GM18873 (cell line): ENCODE results near the gene LILRA5.
"Not testable (repeated sequence)": the region's sequence is repeated elsewhere in the genome, so short reads cannot be mapped to it uniquely, and the experiment has no call there.

Experiments
- ATAC-seq: cut with Tn5 transposase; IDR thresholded peaks from one replicate; pipeline ENCODE4 v1.9.1; 2021; ENCODE audit warnings: mild to moderate bottlenecking, moderate library complexity, moderate number of reproducible peaks; ENCODE audit not compliant: unreplicated experiment, low FRiP score

LILRA5 gene

DNA sequence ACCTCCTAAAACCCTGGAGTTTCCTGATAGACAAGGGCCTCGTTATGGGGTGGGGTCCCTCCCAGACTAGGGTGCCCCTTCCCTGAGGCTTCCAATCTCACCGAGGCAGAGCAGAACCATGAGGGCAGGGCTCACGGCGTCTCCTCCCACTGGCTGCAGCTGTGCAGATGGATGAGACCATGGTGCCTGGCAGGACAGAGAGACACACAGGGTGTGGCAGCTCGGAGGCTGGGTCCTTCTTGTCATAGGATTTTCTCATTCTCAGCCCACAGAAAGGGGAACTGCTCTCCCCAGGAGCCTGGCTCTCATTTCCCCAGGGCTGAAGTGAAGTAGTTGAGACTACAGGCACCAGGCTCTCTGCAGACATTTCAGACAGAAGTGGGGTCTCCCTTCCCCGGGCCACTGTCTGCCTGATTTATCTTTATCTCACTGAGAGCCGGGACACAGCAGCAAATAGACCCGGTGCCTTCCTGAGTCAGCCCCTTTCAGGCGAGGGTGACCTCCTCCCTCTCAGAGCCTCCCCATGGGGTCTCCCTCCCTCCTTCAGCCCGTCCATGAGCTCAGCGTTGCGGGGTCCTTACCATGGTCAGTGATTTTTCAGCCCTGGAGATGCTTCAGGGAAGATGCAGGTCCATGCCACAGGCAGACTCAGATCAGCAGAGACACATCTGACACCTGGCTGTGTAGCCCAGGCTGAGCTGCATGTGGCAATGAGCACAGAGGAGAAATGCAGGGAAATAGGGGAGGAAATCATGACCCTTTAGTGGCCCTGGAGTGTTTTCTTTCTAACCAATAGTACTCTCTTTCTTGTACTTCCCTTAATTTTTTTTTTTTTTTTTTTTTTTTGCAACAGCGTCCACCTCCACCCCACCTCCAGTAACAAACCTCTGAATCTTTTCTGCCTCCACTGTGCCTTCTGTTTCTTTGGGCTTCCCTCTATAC lies at the start of gene LILRA5:
Gene LILRA5, minus strand, starts transcription at position 731 of the 942 bp plus-strand sequence. Its CDS starts 147 bp downstream, at position 584.
- ATAC-seq: no peak

GRCh38 chr19:54361680-54362422 lies 48.9 kb upstream of the LILRA5 start:
- ATAC-seq: not testable (repeated sequence)

DNA sequence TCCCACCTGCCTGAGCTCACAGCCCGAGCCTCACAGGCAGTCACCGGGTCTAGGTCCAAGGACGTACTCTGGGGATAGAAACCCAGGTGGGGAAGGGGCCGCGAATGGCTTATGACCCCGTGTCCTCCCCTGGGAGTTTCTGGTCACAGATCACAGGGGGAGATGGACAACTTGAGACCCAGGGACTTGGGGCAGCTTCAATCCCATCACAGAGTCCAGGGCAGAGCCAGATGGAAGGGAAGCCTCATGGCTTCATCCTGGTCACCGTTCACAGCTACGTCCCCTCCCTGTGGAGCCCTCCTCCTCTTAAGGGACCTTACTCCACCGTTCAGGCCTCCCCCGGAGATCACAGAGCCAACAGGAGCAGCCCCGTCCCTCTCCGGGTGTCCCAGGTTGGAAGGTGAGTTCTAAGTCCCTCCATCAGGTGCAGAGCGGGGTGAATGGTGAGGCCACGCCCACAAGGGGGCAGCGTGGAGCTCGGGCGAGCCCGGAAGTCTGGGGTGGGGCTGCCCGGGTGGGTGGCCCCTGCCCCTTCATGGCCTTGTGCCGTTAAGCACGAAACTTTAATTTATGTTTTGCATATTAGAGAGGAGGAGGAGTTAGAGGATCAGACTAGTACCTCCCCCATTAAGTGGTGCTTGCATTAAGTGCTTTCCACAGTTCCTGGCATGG lies 46.3 kb upstream of the LILRA5 start:
- not testable (repeated sequence) for ATAC-seq

DNA sequence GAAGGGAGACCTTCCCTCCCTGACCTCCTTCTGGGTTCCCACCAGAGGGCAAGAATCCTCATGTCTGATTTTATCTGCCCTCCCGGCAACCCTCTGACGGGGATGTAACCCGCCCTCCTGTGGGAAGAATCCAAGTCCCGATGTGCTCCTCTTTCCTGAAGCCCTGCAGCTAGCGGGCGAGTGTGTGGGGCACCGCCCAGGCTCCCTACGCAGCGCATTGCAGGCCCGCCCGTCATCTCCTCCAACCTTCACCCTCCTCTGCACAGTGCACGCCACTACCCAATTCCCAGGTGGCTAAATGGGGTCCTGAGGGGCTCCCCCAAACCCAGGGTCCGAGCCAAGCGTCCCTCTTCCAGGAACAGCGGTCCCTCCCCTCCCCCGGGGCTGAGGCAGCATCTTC lies 44.4 kb upstream of the LILRA5 start:
- no peak for ATAC-seq

- ATAC-seq: no peak
Observed at GRCh38 chr19:54356444-54357056, 43.6 kb upstream of the LILRA5 start.

- ATAC-seq: no peak
Observed at GRCh38 chr19:54355675-54356074, 42.7 kb upstream of the LILRA5 start.

DNA sequence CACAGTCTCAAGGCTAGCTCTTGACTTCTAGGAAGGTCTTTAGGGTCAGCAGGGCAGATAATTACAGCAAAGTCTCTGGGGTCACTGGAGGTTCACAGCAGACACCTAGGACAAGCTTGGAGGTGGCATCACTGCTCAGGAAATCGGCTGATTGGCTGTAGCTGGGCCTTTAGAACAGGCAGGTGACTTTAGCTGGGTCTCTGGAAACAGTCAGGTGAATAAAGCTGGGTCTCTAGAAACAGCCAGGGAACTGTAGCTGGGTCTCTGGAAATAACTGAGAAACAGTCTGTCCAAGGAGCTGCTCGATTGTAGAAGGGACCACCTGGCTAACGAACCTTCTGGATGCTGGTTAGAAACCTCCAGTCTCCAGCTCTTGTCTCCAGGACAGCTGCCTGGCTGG lies 41.8 kb upstream of the LILRA5 start:
- no peak for ATAC-seq

DNA sequence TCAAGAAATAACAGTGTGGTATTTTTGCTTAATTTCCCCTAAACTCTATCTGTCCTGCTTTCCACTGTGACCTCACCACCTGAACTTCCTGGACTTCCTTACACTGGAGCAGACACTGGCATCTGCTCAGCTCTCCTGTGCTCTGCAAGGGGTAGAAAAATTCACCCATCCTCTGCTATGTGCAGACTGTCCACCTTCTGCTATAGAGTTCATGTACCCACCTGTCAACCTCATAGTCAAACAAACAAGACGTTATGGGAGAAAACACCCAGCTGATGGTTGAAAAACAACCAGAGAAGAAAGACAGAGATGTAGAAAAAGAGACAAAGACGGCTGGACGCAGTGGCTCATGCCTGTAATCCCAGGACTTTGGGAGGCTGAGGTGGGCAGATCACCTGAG lies 39.6 kb upstream of the LILRA5 start:
- ATAC-seq: no peak

DNA sequence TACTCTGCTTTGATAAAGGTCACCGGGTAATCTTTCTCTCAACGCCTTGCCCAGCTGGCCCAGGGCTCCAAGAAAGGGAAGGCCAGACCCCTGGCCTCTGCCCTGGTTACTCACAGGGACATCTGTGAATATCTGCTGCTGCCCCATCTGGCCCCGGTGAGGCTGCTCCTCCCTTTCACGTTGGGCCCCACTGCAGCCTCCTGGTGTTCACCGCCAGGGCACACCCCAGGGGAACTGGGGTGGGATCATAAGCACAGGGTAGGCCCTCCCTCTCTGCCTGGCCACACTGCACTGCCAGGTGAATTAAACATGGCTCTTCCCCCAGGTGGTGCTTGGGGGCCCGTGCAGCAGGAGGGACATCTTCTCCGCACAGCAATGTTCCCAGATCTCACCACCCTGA lies 39.1 kb upstream of the LILRA5 start:
- no peak for ATAC-seq

DNA sequence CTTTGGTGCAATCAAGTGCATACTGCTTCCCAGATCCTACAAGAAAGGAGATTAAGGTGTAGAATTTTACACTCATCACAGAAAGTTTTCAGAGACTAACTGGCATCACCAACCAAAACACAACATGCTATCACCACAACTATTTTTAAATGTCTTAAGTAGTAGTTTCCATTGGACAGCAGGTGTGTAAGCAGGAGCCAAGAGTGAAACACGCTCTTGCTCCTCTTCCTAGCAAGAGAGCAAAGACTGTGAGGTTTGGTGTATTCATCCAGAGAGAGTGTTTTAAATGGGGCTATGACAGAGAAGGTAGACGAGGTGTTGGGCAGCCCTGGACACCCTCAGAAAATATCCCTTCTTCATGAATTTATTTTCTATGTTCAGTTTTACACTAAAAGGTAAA lies 38.5 kb upstream of the LILRA5 start:
- ATAC-seq: no peak

DNA sequence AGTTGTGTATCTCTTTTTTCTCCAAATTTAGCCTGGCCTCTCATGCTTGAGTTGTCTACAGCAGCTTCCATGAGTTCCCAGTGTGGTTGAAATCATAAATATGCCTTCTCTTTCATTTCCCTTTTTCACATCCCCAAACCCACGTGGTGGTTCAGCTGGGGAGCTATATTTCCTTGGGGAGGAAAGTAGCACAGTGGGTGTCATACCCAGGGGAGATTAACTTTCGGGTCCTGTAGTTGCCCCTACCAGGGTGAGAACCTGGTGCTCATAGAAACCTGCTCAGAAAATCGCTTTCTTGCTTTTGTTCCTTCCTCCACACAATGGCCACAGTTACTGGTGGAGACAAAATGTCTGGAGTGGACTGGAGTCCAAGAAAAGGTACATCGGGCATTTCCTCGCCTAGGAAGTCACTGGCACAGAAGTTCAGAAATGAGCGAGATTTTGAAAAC lies 33.0 kb upstream of the LILRA5 start:
- ATAC-seq: no peak

GRCh38 chr19:54343868-54344267 lies 30.9 kb upstream of the LILRA5 start:
- ATAC-seq: no peak

GRCh38 chr19:54341295-54341694 lies 28.3 kb upstream of the LILRA5 start:
- ATAC-seq: no peak

GRCh38 chr19:54339646-54340358 lies 26.8 kb upstream of the LILRA5 start:
- no peak for ATAC-seq

DNA sequence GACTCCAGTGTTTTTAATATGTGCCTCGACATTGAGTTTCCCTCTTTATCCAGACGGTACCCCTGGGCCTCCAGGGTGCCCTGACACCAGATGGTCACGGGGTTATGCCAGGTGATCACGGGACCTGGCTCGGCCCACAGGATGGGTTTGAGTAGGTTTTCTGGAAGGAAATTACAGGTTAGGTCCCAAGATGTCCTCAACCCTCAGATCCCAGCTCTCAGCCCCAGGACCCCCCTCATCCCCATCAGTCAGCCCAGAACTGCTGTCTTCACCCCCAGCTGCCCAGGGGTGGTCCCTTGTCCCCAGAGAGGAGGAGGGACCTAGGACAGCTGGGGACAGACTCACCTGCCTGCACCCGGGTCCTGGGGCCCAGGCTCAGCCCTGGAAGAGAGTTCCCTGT lies 25.6 kb upstream of the LILRA5 start:
- ATAC-seq: no peak

GRCh38 chr19:54337858-54338230 lies 24.9 kb upstream of the LILRA5 start:
- no peak for ATAC-seq

GRCh38 chr19:54336893-54337857 lies 24.2 kb upstream of the LILRA5 start:
- no peak for ATAC-seq

DNA sequence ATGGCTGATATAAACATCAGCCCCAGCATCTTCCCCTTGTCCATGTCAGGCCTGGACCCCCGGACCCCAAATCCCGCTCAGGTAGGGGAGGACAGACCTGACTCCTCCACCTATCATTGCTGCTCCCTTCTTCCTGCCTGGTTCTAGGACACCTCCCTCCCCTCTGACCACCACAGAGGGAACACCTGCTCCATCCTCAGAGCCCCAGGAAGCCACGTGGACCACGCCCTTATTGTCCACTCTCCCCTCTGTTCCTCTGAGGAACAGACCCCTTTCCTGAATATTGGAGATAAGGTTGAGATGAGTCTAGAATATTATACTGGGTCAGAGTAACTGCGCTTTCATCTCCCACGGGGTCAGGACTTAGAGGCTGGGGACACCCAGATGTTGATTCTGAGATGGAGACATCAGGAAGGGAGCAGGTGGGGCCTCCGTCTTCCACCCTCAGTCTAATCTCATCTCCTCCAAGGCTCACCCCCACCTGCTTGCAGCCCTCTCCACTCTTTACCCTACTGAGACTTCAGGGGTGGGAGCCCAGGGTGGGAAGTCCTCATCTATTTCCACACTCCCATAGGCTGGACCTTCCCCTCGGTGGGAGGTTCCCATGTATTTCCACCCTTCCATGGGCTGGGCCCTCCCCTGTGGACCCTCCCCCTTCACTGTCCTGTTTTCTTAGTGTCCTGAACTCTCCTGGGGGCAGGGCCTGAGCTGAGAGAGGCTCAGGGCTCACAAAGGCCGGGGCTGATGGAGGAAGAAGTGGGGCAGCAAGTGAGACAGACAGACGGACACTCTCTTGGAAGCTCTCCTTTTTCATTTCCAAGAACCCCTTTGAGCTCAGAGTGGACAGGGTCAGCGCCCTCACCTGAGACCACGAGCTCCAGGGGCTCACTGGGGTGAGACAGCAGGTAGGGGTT lies 23.3 kb upstream of the LILRA5 start:
- ATAC-seq: no peak
